HG02642 (cell line): ENCODE data around the gene DES.
"Not testable (repeated sequence)": the region's sequence is repeated elsewhere in the genome, so short reads cannot be mapped to it uniquely, and the experiment has no call there.

ENCODE experiments used
- ATAC-seq: cut with Tn5 transposase; IDR thresholded peaks from one replicate; pipeline ENCODE4 v1.9.1; 2021; ENCODE audit warnings: mild to moderate bottlenecking; ENCODE audit not compliant: unreplicated experiment, poor library complexity

DES gene

DNA sequence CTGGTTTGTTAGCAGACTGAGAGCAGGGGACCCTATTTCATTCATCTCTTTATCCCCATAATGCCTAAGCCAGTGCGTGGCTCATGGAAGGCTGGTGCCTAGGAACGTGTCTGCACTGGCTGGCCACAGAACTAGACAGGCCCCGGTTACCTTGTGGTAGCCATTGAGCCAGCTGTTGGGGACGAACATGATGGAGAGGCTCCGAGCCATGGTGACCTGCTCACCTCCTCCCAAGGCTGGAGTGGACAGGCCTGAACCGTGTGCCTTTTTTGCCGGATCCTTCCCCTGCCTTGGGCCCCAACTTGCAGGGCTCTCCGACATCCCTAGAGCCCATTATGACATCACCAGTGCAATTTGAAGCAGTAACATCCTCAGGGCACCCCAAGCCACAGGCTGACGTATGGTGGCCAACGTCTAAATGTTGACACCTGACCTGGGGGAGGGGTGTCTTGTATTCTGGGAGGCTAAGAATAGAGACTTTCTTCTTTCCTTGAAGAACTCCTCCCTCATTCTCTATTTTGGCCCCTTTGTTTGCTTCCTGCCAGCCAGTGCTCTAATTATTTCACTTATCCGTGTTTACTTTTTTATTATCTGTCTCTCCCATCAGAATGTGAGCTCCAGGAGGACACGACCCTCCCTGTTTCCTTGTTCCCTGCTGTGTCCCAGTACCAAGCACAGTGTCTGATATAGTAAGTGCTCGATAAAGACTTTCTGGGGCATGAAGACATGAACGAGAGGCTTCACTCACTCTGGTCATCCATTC lies 18.3 kb upstream of the DES start:
- no peak for ATAC-seq

- no peak for ATAC-seq
Measured at GRCh38 chr2:219400562-219400961, 17.6 kb upstream of the DES start.

GRCh38 chr2:219401606-219402005 lies 16.6 kb upstream of the DES start:
- ATAC-seq, result no peak

DNA sequence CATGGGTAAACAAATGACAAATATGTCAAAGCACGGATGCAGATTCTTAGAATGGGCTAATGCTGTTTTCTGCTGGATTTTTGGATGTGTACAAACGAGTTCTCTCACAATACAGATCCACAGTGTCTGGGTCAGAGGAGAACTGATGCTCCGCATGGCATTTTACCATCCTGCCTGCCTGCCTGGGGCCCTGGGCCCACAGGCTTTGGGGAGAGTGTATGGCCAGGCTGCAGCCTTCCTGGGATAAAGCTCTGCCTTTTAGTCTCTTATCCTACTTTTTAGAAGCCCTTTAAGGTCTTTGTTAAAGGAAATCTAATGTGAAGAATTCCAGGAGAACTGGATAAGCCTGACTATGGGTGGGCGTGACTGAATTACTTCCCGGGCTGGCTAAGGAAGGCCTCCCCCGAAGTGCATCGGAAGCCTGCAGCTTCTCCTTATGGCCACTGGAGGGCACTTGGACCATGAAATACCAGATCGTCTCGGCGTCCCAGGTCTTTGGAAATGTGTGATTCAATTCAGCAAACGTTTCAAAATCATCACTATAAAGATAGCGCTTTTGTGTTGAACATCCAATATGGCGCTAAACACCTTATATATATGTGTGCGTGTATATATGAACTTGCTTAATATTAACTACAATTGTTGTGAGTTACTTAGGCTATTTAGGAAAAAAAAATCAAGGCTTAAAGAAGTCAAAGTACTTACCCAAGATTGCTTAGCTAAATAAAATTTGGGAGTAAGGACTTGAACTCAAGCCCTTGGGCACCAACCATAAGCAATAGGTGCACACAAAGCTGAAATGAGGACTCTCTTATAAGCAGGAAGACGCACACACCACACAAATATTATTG lies 15.3 kb upstream of the DES start:
- ATAC-seq, result peak; percentile 71

DNA sequence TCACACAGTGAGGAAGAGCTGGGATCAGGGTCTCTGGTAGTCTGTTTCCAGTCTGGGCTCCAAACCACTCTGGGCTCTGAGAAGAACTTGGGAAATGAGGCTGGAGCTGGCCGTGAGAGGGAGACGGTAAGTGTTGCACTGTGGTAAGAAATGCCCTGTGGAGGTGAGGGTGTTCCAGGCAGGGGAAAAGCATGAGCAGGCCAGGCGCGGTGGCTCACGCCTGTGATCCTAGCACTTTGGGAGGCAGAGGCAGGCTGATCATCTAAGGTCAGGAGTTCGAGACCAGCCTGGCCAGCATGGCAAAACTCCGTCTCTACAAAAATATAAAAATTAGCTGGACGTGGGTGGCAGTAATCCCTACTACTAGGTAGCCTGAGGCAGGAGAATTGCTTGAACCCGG lies 14.3 kb upstream of the DES start:
- no peak for ATAC-seq

- ATAC-seq, result no peak
Measured at GRCh38 chr2:219404291-219404910, 13.8 kb upstream of the DES start.

GRCh38 chr2:219404954-219405353 lies 13.2 kb upstream of the DES start:
- no peak for ATAC-seq

- no peak for ATAC-seq
Measured at GRCh38 chr2:219405451-219405850, 12.7 kb upstream of the DES start.

DNA sequence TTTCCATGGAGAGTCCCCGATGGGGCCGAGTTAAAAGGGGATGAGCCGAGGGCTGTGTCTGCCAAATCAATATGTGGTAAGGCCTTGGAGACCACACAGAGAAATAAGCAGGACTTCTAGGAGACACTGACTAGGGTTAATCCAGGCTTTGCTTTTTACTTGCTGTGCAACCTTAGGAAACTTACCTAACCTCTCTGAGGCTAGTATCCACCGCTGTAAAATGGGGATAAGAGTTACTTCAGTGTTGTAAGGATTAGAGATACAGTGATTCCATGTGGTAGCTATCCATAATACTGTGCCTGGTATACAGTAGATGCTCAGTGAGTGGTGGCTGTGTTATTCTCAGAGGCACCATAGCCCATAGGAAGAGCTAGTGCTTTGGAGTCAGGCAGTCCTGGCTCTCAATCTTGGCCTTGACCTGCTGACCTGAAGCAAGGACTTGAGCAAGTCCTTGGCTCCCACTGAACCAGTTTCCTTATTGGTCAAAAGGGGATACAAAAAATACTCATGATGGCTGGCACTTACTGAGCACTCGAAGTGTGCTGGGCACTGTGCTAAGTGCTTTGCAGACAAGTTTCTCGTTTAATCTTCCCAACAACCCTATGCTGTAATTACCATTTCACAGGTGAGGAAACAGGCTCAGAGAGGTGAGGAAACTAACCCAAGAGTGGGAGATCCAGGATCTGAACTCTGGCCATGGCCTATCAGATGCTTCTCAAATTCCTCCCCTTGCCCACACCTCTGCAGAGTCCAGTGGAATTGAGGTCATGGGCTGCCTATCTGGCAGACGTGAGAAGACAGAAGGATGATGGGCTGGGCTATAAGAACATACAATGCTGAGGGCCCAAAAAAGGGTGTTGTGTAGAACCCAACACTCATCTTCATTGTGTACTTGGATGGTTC lies 12.0 kb upstream of the DES start:
- ATAC-seq, result no peak

DNA sequence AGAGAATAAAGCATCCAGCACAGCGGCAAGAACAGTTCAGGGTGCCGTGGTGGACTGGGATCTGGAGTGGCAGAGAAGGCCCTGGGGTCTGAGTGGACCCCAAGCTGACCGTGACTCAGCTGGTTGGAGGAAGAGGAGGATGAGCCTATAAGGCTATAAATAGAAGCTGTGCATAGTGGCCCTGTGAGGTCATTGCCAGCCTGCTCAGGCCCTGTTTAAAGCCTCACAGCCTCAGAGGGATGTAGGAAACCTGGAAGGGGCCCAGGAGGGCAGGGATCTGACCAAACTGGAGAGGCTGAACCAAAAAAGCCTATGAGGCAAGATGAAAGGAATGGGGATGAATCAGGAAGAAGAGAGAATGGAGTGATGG lies 11.3 kb upstream of the DES start:
- no peak for ATAC-seq

DNA sequence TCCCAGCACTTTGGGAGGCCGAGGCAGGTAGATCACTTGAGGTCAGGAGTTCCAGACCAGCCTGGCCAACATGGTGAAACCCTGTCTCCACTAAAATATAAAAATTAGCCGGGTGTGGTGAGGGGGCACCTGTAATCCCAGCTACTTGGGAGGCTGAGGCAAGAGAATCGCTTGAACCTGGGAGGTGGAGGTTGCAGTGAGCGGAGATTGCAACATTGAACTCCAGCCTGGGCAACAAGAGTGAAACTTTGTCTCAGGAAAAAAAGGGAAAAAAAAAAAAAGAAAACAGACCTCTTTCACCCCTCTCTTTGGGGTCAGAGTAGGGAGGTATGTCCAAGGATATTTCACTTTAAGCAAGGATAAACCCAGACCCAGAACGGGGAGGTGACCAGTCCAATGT lies 10.8 kb upstream of the DES start:
- not testable (repeated sequence) for ATAC-seq

DNA sequence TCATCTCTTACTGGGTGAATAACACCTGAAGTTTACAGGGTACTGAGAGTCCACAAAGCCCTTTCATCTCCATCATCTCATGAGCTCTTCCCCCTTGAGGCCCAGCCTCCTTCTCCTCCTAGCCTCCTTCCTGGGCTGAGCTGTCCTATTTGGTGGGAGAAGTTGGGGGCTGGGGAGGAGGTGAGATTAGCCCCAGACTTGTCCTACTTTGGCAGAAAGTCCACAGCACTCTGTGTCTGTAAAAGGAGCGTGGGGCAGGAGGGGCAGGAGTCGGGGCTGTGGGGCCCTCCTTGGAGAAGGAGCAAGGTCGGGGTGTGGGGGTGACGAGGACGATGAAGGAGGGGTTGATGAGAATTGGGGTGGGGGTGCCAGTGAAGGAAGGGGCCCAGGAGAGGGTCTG lies 10.0 kb upstream of the DES start:
- ATAC-seq, result no peak

DNA sequence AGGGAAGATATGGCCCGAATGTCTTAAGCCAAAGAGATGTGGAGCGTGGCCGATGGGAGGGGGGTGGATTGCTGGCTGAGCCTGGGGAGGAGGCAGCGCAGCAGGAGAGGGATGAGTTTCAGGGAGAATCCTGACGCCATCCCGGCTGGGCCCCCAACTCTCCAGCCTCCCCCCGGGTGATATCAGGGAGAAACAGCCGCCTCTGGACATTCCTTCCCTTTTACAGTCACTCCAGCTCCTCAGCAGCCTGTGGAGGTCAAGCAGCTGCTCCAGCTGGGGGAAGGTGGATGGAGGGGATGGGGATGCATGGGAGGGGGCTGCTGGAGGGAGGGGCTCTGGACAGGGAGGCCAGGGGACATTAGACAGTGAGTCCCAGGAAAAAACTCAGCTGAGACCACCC lies 9.5 kb upstream of the DES start:
- no peak for ATAC-seq

DNA sequence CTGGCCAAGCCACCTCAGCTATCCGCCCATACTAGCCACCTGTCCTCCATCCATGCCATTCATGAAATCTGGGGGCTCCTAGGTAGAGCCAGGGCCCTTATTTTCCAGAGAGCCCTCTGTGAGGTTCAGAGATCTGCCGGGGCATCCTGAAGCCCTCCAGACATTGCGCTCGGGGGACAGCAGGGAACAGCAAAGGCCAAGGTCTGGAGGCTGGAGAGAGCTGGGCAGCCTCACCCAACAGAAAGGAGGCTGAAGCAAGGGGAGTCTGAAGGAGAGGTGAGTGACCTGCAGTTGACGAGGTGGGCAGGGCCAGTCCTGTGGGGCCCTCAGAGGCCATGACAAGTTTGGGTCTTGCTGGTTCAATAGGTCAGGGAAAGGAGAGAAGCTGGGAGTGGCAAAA lies 8.6 kb upstream of the DES start:
- ATAC-seq, result no peak

DNA sequence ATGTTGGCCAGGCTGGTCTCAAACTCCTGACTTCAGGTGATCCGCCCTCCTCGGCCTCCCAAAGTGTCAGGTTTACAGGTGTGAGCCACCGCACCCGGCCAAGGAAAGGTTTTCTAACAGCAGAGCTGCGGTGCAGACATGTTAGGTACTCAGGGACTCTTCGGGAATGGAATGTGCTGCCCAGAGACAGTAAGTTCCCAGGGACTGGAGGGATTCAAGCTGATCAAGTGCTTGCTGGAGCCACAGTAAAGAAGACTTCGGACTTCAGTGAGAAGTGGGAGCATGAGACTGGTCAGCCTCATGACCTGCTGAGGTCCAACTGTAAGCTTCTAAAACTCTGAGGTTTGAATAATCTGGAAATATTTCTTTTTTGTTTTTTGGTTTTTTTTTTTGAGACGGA lies 7.8 kb upstream of the DES start:
- no peak for ATAC-seq

DNA sequence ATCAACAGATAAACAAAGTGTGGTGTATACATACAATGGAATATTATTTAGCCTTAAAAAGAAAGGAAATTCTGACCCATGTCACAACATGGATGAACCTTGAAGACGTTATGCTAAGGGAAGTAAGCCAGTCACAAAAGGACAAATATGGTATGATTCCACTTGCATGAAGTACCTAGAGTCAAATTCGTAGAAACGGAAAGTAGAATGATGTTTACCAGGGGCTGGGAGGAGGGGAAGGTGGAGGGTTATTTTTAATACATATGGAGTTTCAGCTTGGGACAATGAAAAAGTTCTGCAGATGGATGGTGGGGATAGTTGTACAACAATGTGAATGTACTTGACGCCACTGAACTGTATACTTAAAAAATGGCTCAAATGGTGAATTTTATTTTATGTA lies 3.3 kb upstream of the DES start:
- ATAC-seq, result no peak

- ATAC-seq, result no peak
Measured at GRCh38 chr2:219415580-219416234, 2.5 kb upstream of the DES start.

DNA sequence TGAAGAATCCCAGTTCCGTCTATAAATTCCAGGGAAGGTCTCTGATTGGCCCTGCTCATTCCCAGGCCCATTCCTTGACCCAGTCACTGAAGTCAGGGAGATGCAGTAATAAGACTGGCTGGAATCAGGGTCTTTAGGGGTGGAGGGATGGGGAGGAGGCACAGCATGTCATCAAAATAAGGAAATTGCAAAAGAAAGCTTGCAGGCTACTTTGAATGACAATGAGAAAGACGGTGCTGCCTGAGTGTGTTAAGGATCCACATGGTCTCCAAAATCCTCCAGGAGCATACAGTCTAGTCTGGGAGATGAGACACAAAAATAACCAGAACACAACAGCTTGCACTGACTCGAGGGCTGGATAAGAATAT lies 2.0 kb upstream of the DES start:
- ATAC-seq, result no peak

GRCh38 chr2:219416938-219417337 lies 1.2 kb upstream of the DES start:
- no peak for ATAC-seq

- ATAC-seq, result no peak
Measured at GRCh38 chr2:219417374-219417773, 803 bp upstream of the DES start.
